ENCODE measurements around the gene NEUROG2. TPM values are rescaled to one million over a fixed set of nuclear protein-coding genes. Genes with fewer than 3 reads are reported as not detected.

Gene NEUROG2
- total RNA-seq, 1 experiment from 2014 or later = not detected

DNA sequence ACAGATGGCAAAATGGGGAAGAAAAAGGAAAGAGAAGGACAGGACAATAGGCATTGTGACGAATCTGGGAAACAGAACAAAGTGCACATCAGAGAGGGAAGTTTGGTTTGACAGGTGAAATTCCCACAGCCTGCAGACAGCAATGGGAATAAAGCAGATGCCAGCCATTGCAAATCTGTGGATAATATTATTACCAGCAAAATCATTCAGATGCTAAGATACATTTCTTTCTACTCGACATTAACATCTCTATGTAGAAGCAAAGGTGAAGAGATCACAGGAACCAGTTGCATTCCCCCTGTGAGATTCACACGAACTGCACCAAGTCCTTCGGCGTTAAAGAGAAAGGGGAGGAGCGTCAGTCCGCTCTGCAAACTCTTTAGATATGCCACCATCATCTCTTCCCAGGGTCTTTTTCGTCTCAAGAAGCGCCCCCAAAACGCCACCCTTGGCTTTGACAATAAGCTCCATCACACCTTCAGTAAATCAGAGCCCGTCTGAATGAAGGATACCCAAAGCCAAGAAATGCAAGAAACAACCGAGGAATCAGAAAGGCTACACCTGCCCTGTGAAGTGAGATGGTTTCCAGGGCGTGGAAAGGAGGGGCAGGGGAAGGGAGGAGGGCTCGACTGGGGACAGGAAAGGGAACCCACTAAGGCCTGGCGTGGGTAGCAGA lies 1.9 kb downstream of the NEUROG2 start:
- intact Hi-C loops (cut with micrococcal nuclease) = no loop called here
- DNase-seq (no peak), ATAC-seq (no peak)
- Histone ChIP-seq H3K27ac (ENCODE audit: low read length) (no peak overlapping the region), H3K4me1 (ENCODE audit: insufficient read depth, low read length) (peaks cover 13% of the 10 kb centered on the region; the same call in 1 of the 2 replicates), H3K4me2 (ENCODE audit: low read length) (peak overlapping the region; percentile 91; the same call in 1 of the 2 replicates), H3F3A (ENCODE audit: low read length, unreplicated experiment) (no peaks in the 10 kb centered on the region), H3K9me3 (ENCODE audit: low read length) (no peaks in the 10 kb centered on the region), H2AFZ (ENCODE audit: low read length) (no peak overlapping the region), H3K9ac (ENCODE audit: low read length) (no peak overlapping the region), H3K4me3 (ENCODE audit: low read length) (peak overlapping the region; percentile 21; the same call in 1 of the 2 replicates), H3K27me3 (ENCODE audit: low read length) (peaks cover 73% of the 10 kb centered on the region), H4K20me1 (ENCODE audit: low read length) (no peaks in the 10 kb centered on the region), H3K36me3 (ENCODE audit: low read depth, low read length) (no peaks in the 10 kb centered on the region), H3K9me2 (replicated peaks; ENCODE audit: low read length) (no peaks in the 10 kb centered on the region), H3K79me2 (ENCODE audit: low read length) (no peaks in the 10 kb centered on the region)
- POLR2A ChIA-PET (ENCODE audit: unreplicated experiment) = no interaction called here
- TF ChIP-seq EZH2 (IDR thresholded peaks at IDR 0.05; ENCODE audit: low read length, unreplicated experiment) = no peak
- no peak for TF ChIP-seq EZH2phosphoT487 (IDR thresholded peaks at IDR 0.05; ENCODE audit: borderline replicate concordance, low read length)
- TF ChIP-seq, protein P1, sequence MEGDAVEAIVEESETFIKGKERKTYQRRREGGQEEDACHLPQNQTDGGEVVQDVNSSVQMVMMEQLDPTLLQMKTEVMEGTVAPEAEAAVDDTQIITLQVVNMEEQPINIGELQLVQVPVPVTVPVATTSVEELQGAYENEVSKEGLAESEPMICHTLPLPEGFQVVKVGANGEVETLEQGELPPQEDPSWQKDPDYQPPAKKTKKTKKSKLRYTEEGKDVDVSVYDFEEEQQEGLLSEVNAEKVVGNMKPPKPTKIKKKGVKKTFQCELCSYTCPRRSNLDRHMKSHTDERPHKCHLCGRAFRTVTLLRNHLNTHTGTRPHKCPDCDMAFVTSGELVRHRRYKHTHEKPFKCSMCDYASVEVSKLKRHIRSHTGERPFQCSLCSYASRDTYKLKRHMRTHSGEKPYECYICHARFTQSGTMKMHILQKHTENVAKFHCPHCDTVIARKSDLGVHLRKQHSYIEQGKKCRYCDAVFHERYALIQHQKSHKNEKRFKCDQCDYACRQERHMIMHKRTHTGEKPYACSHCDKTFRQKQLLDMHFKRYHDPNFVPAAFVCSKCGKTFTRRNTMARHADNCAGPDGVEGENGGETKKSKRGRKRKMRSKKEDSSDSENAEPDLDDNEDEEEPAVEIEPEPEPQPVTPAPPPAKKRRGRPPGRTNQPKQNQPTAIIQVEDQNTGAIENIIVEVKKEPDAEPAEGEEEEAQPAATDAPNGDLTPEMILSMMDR (conservative IDR thresholded peaks at IDR 0.05; ENCODE audit: low read depth, low read length) = no peak
- BruUV-seq (replicated peaks) = no TSS peak
- CTCF ChIA-PET = no interaction called here

DNA sequence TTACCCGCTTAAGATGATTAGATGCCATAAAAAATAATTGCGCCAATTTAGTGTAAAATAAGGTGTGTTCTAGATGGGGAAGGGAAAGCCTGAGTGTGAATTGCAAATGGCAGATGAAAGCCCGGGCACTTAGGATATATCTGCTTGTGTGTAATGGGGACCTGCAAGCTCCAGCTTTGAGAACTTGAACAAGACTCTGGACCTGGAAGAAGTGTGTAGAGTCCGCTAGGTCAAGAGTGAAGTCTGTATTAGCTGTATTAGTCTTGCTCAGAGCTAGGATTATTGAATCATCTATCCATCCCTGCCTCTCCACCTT lies 4.2 kb downstream of the NEUROG2 start:
- TF ChIP-seq EZH2phosphoT487 (IDR thresholded peaks at IDR 0.05; ENCODE audit: borderline replicate concordance, low read length) = no peak
- TF ChIP-seq, protein P1 (conservative IDR thresholded peaks at IDR 0.05; ENCODE audit: low read depth, low read length) = no peak
- TF ChIP-seq EZH2 (IDR thresholded peaks at IDR 0.05; ENCODE audit: low read length, unreplicated experiment) = no peak
- H3K9ac ChIP-seq (ENCODE audit: low read length) = no peak overlapping the region
- H3K27me3 ChIP-seq (ENCODE audit: low read length) = peaks cover 62% of the 10 kb centered on the region
- no peaks in the 10 kb centered on the region for H3K79me2 ChIP-seq (ENCODE audit: low read length)
- H3K9me2 ChIP-seq (replicated peaks; ENCODE audit: low read length) = no peaks in the 10 kb centered on the region
- H3K4me3 ChIP-seq (ENCODE audit: low read length) = no peak overlapping the region
- no peaks in the 10 kb centered on the region for H3K9me3 ChIP-seq (ENCODE audit: low read length)
- intact Hi-C loops (cut with micrococcal nuclease) = no loop called here
- H4K20me1 ChIP-seq (ENCODE audit: low read length) = no peaks in the 10 kb centered on the region
- no peaks in the 10 kb centered on the region for H3K36me3 ChIP-seq (ENCODE audit: low read depth, low read length)
- H3K4me1 ChIP-seq (ENCODE audit: insufficient read depth, low read length) = peaks cover 12% of the 10 kb centered on the region; the same call in 1 of the 2 replicates
- DNase-seq (no peak), ATAC-seq (no peak)
- H3K4me2 ChIP-seq (ENCODE audit: low read length) = no peak overlapping the region
- POLR2A ChIA-PET (ENCODE audit: unreplicated experiment) = no interaction called here
- no TSS peak for BruUV-seq (replicated peaks)
- H2AFZ ChIP-seq (ENCODE audit: low read length) = no peak overlapping the region
- H3K27ac ChIP-seq (ENCODE audit: low read length) = no peak overlapping the region
- CTCF ChIA-PET = no interaction called here
- no peaks in the 10 kb centered on the region for H3F3A ChIP-seq (ENCODE audit: low read length, unreplicated experiment)

DNA sequence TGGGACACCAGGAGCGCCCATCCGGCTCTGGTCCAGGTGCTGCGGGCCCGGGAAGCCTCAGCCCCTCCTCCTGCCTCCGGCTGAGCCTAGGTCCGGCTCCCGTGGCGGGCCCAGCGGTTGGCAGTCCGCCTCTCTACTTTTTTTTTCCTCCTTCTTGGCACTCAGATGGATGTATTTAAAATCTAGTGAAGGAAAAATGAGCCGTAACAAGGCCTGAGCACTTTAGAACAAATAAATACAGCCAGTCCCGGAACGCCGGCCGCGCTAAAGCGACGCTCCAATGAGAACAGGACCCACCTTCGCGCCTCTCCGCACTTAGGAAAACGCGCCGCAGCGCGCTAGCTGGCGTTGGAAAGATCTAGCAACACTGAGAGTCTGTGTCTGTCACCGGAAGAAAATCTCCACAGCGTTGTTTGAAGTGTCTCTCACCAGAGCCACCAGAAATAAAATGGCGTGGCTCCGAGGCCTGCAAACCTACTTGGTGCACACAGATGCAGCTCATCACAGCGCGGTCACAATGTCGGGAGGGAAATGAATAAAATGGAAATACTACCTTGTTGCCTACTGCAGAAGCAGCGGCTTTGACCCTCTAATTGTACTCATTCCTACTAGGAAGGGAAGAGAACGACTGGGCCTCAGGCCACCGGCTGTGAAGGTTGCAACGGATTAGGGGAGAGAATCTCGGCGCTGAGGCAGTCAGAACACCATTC lies 4.7 kb downstream of the NEUROG2 start:
- ChIA-PET POLR2A (ENCODE audit: unreplicated experiment) (no interaction called here), CTCF (no interaction called here)
- no peak overlapping the region for H3K27ac ChIP-seq (ENCODE audit: low read length)
- H3K27me3 ChIP-seq (ENCODE audit: low read length) = peaks cover 57% of the 10 kb centered on the region
- ATAC-seq (no peak), DNase-seq (no peak)
- no peaks in the 10 kb centered on the region for H3F3A ChIP-seq (ENCODE audit: low read length, unreplicated experiment)
- H3K9me2 ChIP-seq (replicated peaks; ENCODE audit: low read length) = no peaks in the 10 kb centered on the region
- no peaks in the 10 kb centered on the region for H3K9me3 ChIP-seq (ENCODE audit: low read length)
- no peaks in the 10 kb centered on the region for H3K79me2 ChIP-seq (ENCODE audit: low read length)
- H3K9ac ChIP-seq (ENCODE audit: low read length) = no peak overlapping the region
- H3K4me1 ChIP-seq (ENCODE audit: insufficient read depth, low read length) = peaks cover 7% of the 10 kb centered on the region; the same call in 1 of the 2 replicates
- H3K4me2 ChIP-seq (ENCODE audit: low read length) = no peak overlapping the region
- TF ChIP-seq, protein P1 (conservative IDR thresholded peaks at IDR 0.05; ENCODE audit: low read depth, low read length) = no peak
- BruUV-seq (replicated peaks) = no TSS peak
- H2AFZ ChIP-seq (ENCODE audit: low read length) = no peak overlapping the region
- H4K20me1 ChIP-seq (ENCODE audit: low read length) = no peaks in the 10 kb centered on the region
- H3K36me3 ChIP-seq (ENCODE audit: low read depth, low read length) = no peaks in the 10 kb centered on the region
- intact Hi-C loops (cut with micrococcal nuclease) = no loop called here
- no peak overlapping the region for H3K4me3 ChIP-seq (ENCODE audit: low read length)
